Right lobe of liver (tissue), 6 donors: Measurements from ENCODE around the gene INSYN2A. TPM values are rescaled to one million over a fixed set of nuclear protein-coding genes. Genes with fewer than 3 reads are reported as not detected.

Experiments
- ATAC-seq, 4 donors: fragments of 200-7000 bp; cut with Tn5 transposase; one replicate each; pipeline ENCODE4 v1.9.1; 2020; ENCODE audit warnings: mild to moderate bottlenecking in 4 of 4, moderate library complexity in 4 of 4
- DNase-seq, 3 donors: peaks; one replicate each; pipeline ENCODE4 v3.0.0-alpha.2; 2020
- H3K27ac ChIP-seq, 3 donors: fragments of 200-600 bp; one replicate each; pipeline ENCODE4 v1.8.0; 2022
- H3K27me3 ChIP-seq, 2 donors: fragments of 200-600 bp; one replicate each; pipeline ENCODE4 v1.8.0; 2022
- H3K36me3 ChIP-seq, 4 donors: fragments of 200-600 bp; sonication (generic) in 1 of 4; one replicate each; pipeline versions ENCODE4 v1.5.1 to v1.8.0; 2017 to 2022; ENCODE audit warnings: control low read depth in 1 of 4
- H3K4me1 ChIP-seq, 4 donors: fragments of 200-600 bp; sonication (generic) in 1 of 4; one replicate each; pipeline versions ENCODE4 v1.5.1 to v1.8.0; 2017 to 2022; ENCODE audit warnings: control low read depth in 1 of 4
- H3K4me3 ChIP-seq, 3 donors: fragments of 200-600 bp; one replicate each; pipeline ENCODE4 v1.8.0; 2022
- H3K9me3 ChIP-seq, 4 donors: fragments of 200-600 bp; sonication (generic) in 1 of 4; one replicate each; pipeline versions ENCODE4 v1.5.1 to v1.8.0; 2017 to 2022; ENCODE audit warnings: control low read depth in 1 of 4
- POLR2A ChIP-seq: fragments of 450-650 bp; IDR thresholded peaks from one replicate; pipeline ENCODE4 v1.6.1; 2017; ENCODE audit warnings: antibody characterized with exemption, mild to moderate bottlenecking
- WGBS: methylation state at CpG from one replicate; pipeline ENCODE4 v1.1.6; 2018; ENCODE audit warnings: low coverage, low lambda C conversion rate; ENCODE audit not compliant: insufficient coverage; ENCODE audit errors: missing lambda C conversion rate; 5-methylcytosine and 5-hydroxymethylcytosine counted together
- intact Hi-C, 2 donors: fragments of 100-400 bp; cut with DNase I; formaldehyde crosslinking; loops; one replicate each; pipeline versions ENCODE4 v1.11.2 to v1.14.1; 2022
- total RNA-seq, 6 experiments: library from RNA; depleted of rRNA in 2 of 6; stranded (reverse); fragments of >200 nt in 2 of 6; fragmentation: NEBNext Ultra II Directional in 3 of 6; extraction: Animal tissue kit (Norgen Biotek cat#: 25700) in 3 of 6; gene quantifications; one replicate each; pipeline versions ENCODE4 v1.1.0 to v1.2.4, GENCODE V29; 2016 to 2023
- TF ChIP-seq, protein P1 (sequence below), 4 donors: fragments of 200-600 bp in 3 of 4; fragments of 450-650 bp in 1 of 4; IDR thresholded peaks; one replicate each; pipeline versions ENCODE4 v1.5.1 to v1.8.0; 2016 to 2022; ENCODE audit warnings: antibody characterized with exemption in 4 of 4, mild to moderate bottlenecking in 2 of 4
- donor health status: DM: no; HTN: yes; CAD: no.
- donor health status: DM: no; HTN: no; CAD: no.
- donor health status: DM: no; HTN: no; CAD: no.
- donor health status: DM: no; HTN: yes; CAD: no.
- donor health status: DM: no; HTN: yes; CAD: no.

INSYN2A gene
- total RNA-seq, 6 experiments from 2014 or later: not detected

DNA sequence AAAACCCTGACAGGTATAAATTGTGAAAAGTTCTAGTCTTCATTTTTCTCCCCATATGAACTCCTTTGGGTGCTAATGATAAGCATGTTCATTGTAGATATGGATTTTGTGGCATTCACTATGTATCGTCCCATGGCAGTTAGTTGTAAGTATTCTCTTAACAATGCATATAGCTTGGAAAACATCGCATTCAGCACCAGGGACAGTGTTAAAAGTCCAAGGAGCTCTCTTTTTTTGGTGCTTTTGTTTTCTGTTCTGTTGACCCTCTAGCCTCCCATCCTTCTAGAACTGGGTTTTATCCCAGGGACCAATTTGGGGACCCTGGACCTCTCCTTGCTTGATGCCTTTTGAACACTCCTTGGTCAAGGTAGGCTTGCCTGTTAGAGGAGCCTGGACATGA lies 37.7 kb downstream of the INSYN2A start:
- ATAC-seq (no peak), DNase-seq (no peak)
- Histone ChIP-seq H3K27me3 (no peaks in the 10 kb centered on the region), H3K36me3 (no peaks in the 10 kb centered on the region), H3K27ac (no peak overlapping the region), H3K9me3 (no peaks in the 10 kb centered on the region), H3K4me1 (no peaks in the 10 kb centered on the region), H3K4me3 (no peak overlapping the region)
- intact Hi-C loops: no loop called here
- no peak for TF ChIP-seq POLR2A
- TF ChIP-seq, protein P1, sequence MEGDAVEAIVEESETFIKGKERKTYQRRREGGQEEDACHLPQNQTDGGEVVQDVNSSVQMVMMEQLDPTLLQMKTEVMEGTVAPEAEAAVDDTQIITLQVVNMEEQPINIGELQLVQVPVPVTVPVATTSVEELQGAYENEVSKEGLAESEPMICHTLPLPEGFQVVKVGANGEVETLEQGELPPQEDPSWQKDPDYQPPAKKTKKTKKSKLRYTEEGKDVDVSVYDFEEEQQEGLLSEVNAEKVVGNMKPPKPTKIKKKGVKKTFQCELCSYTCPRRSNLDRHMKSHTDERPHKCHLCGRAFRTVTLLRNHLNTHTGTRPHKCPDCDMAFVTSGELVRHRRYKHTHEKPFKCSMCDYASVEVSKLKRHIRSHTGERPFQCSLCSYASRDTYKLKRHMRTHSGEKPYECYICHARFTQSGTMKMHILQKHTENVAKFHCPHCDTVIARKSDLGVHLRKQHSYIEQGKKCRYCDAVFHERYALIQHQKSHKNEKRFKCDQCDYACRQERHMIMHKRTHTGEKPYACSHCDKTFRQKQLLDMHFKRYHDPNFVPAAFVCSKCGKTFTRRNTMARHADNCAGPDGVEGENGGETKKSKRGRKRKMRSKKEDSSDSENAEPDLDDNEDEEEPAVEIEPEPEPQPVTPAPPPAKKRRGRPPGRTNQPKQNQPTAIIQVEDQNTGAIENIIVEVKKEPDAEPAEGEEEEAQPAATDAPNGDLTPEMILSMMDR (IDR thresholded peaks at IDR 0.05): no peak
- whole genome bisulfite sequencing: 100% methylated on average over 2 of the region's 2 CpGs

DNA sequence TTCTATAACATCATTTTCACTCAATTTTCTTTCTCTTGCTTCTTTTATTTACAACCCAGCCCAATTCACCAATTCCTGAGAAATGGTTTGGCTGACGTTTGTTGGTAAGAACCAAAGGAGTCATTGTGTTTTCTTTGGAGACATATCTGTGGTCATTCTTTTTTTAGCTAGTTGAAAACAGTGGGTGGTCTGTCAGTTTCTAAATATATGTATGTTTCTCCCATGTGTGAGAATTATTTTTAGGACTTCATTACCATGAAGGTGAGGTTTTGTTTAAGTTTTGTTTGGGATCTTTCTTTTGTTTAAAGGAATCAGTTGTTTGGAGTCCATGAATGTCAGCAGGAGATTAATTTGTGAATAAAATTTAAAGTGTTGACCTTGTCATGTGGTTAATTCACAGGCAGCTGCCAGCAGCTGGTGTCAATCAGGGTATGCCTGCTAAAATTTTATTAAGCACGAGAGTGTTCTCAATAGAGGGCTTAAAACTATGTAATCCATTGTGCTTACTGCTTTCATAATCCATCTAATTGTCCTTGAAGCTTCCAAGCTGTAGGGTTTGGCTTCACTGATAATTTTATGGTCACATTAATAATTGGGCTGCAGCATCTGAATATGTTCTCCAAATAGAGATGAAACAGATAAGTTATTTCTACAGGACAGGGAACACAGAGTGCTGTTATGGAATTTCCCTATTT lies 38.7 kb downstream of the INSYN2A start:
- no peak for TF ChIP-seq POLR2A
- TF ChIP-seq, protein P1 (IDR thresholded peaks at IDR 0.05): no peak
- DNase-seq: no peak
- no peaks in the 10 kb centered on the region for H3K9me3 ChIP-seq

DNA sequence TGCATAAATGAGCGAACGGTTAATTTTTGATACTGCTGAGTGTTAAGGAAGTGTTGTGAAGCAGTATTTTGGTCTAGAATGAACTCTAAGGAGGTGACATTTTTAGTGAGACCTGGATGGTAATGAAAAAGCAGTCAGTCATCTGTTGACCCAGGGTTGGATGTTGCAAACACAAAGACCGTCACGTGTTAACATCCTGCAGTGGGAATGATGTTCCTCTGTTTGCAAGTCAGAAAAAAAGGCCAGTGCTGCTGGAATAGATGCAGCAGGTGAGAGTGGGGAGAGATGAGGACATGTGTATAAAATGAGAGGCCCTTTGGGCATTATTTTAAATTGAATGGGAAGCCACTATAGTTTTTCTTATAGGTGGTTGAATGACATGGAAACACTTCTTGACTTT lies 39.3 kb downstream of the INSYN2A start:
- peaks cover 0 to 10% (median 4%) of the 10 kb centered on the region in 4 donors for H3K4me1 ChIP-seq
- ATAC-seq: no peak
- H3K36me3 ChIP-seq: no peaks in the 10 kb centered on the region
- no peak overlapping the region for H3K27ac ChIP-seq
- no peaks in the 10 kb centered on the region for H3K27me3 ChIP-seq
- H3K4me3 ChIP-seq: no peak overlapping the region
- intact Hi-C loops: no loop called here
- no peak for DNase-seq
- WGBS: 91% methylated on average over 4 of the region's 4 CpGs
- no peaks in the 10 kb centered on the region for H3K9me3 ChIP-seq
- TF ChIP-seq POLR2A: no peak
- TF ChIP-seq, protein P1 (IDR thresholded peaks at IDR 0.05): no peak

More for the DNA sequence above, 38.7 kb downstream of the INSYN2A start:
- Histone ChIP-seq H3K4me3 (no peak overlapping the region), H3K27me3 (no peaks in the 10 kb centered on the region), H3K36me3 (no peaks in the 10 kb centered on the region), H3K27ac (no peak overlapping the region), H3K4me1 (peaks cover 0 to 5% (median under 1%) of the 10 kb centered on the region in 4 donors)
- intact Hi-C loops: no loop called here
- WGBS: 72% methylated on average over 2 of the region's 2 CpGs
- no peak for ATAC-seq

DNA sequence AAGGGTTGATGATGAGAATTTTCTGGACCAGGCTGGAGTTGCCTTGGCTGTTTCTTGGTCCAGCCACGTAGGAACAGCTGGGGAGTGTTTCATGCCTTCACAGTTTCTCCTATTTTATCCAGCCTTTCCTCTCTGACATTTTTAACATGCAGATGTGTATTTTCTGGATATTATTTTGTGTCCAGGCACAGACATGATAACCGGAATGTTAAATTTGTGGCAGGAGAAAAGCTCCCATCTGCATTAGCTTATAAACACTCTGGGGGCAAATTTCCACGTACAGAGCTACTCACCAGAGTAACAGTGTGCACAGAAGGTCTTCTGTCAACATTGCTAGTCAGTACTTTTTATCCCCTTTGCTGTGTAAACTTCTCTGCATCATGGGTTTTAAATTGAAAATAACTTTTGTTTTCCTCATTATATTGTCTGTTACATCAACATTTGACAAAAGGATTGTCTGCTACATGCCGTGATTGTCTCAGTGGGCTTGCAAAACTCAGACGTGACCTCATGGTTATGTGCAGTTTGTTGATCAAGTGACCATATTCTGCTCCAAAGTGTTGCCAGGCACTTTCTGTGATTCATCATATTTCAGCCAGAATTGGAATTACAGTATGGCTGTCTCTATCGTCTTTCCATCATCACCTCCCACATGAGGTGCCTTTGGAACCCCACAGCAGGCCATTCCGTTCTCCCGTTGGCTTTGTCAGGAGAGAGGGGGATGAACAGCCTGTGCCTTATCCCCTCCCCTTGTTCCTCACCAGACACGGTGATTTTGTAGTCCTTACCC lies 41.4 kb downstream of the INSYN2A start:
- no peak for TF ChIP-seq POLR2A
- TF ChIP-seq, protein P1 (IDR thresholded peaks at IDR 0.05): no peak
- Histone ChIP-seq H3K4me3 (no peak overlapping the region), H3K9me3 (no peaks in the 10 kb centered on the region), H3K27me3 (no peaks in the 10 kb centered on the region), H3K27ac (no peak overlapping the region), H3K36me3 (no peaks in the 10 kb centered on the region), H3K4me1 (peaks cover 0 to 17% (median 7%) of the 10 kb centered on the region in 4 donors)
- 90% methylated on average over 9 of the region's 9 CpGs for WGBS
- DNase-seq (no peak), ATAC-seq (no peak)
- intact Hi-C loops: no loop called here
